ENCODE measurements around the gene CTSA.

GRCh38 chr20:45867819-45868176, 23.3 kb upstream of the CTSA start:
- TF ChIP-seq CTCF (IDR thresholded peaks at IDR 0.05) (no peak), POLR2AphosphoS5 (IDR thresholded peaks at IDR 0.05) (no peak), POLR2A (IDR thresholded peaks at IDR 0.05; ENCODE audit: low read depth) (no peak), EP300 (IDR thresholded peaks at IDR 0.05) (no peak)
